Esophagus (tissue), 2 donors: ENCODE results near the gene ZFP2. TPM values are rescaled to one million over a fixed set of nuclear protein-coding genes. Genes with fewer than 3 reads are reported as not detected.
"Not testable (repeated sequence)": the region's sequence is repeated elsewhere in the genome, so short reads cannot be mapped to it uniquely, and the experiment has no call there.

Experiments used
- H3K27ac ChIP-seq, 2 donors: one replicate each; pipeline ENCODE4 v1.5.1; 2013; ENCODE audit warnings: low read depth in 2 of 2, mild to moderate bottlenecking in 2 of 2, inconsistent platforms in 1 of 2, low read length in 1 of 2, moderate library complexity in 1 of 2
- H3K27me3 ChIP-seq, 2 donors: one replicate each; pipeline ENCODE4 v1.6.1; 2013; ENCODE audit warnings: low read length in 2 of 2, control low read depth in 1 of 2, mild to moderate bottlenecking in 1 of 2; ENCODE audit not compliant: insufficient read depth in 2 of 2, control insufficient read depth in 1 of 2
- H3K36me3 ChIP-seq, 2 donors: one replicate each; pipeline ENCODE4 v1.6.1; 2013; ENCODE audit warnings: low read length in 1 of 2; ENCODE audit not compliant: control insufficient read depth in 2 of 2, insufficient read depth in 2 of 2
- H3K4me1 ChIP-seq, 2 donors: one replicate each; pipeline ENCODE4 v1.6.1; 2013; ENCODE audit warnings: low read length in 1 of 2; ENCODE audit not compliant: control insufficient read depth in 2 of 2, insufficient read depth in 2 of 2
- H3K4me3 ChIP-seq, 2 donors: one replicate each; pipeline ENCODE4 v1.5.1; 2013; ENCODE audit warnings: low read length in 2 of 2, mild to moderate bottlenecking in 2 of 2, low read depth in 1 of 2, moderate library complexity in 1 of 2
- H3K9me3 ChIP-seq, 2 donors: one replicate each; pipeline ENCODE4 v1.6.1; 2013; ENCODE audit warnings: mild to moderate bottlenecking in 2 of 2, low read depth in 1 of 2, low read length in 1 of 2, moderate library complexity in 1 of 2; ENCODE audit not compliant: control insufficient read depth in 2 of 2, insufficient read depth in 1 of 2
- WGBS, 2 donors: extraction: QIAGEN DNeasy Blood & Tissue Kit; methylation state at CpG; one replicate each; pipeline ENCODE4 v1.1.7; 2013; 5-methylcytosine and 5-hydroxymethylcytosine counted together
- polyA plus RNA-seq, 2 donors: library from polyadenylated mRNA; stranded (reverse); fragments of 200-250 nt; gene quantifications; one replicate each; pipeline ENCODE4 v1.2.3, GENCODE V29; 2013
- donor health status: healthy with polysubstance abuse.
- donor health status: Bipolar disorder and iron deficiency.

ZFP2 gene
- polyA plus RNA-seq, result under 1 TPM; 0.52 to 0.86 TPM

DNA sequence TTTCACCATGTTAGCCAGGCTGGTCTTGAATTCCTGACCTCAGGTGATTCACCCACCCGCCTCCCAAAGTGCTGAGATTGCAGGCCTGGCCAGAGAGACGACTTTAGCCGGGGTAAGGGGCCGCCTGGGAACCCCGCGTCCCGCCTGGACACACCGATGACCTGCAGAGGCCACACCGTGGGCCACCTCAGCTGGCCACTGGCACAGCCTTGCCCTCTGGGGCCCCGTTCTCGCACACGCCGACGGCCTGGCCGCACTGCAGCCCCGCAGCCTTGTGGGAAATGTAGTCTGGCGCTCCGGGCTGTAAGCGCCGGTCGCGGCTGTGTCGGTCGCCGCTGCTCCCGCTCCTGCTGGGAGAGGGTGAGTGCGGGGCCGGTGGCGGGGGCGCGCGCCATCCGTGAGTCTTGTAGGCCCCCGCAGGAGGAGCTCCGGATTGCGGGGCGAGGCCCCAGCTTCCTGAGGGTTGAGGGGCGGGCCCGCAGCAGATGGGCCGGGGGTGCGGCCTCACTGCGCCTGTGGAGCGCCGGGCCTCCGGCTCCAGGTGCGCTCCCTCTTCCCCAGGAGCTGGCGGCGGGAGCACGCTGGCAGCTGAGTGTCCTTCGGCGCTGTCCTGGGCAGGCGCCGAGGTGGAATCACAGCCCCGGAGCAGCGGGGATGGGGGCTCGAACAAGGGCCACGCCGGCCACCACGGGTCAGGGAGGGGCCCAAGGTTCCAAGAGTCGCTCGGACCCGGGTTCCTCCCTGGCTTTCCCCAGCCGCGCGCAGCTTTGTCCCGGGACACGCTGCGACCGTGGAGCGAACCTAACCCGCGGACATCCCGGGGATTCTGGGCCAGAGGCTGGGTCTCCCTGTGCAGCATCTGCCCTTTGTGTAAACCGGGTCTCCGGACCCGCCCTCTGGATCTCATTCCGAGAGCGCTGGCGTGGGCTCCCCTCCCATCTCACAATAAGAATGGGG is at the start of gene ZFP2:
ZFP2 (plus strand) TSS at position 299 of the 957 bp plus-strand sequence. CDS start 35,401 bp downstream, outside the sequence.
- peak within 1 kb of the TSS; percentile 68 for H3K27ac ChIP-seq
- no peaks in the 10 kb centered on the region for H3K36me3 ChIP-seq
- peak within 1 kb of the TSS; percentile 73 to 83 for H3K4me3 ChIP-seq
- H3K4me1 ChIP-seq, result peaks cover 0 to 2% of the 10 kb centered on the region in 2 donors
- 2 to 3% methylated on average over 74 to 79 of the region's 79 CpGs for WGBS, 2 donors
- no peaks in the 10 kb centered on the region for H3K9me3 ChIP-seq
- no peaks in the 10 kb centered on the region for H3K27me3 ChIP-seq

DNA sequence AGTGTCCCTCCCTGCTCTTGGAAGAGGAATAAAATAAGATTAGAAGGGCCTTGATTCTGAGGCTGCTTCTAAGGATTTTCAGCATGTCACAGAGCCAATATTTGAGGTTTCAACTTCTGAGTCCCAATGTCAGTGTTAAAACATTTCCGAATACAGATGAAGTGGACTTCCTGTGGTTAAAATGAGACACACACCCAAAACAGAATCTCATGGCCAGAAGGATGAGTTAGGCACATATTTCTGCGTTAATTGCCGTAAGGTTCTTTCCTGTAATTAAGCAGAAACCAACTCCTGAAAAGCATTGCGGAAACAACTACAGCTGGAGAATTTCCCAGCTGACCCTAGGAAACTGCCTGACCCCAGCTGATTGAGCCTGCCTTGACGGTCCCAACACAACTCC is 46.4 kb upstream of the ZFP2 start:
- Histone ChIP-seq H3K27ac (no peak overlapping the region), H3K4me3 (no peak overlapping the region), H3K9me3 (no peaks in the 10 kb centered on the region), H3K27me3 (no peaks in the 10 kb centered on the region), H3K36me3 (no peaks in the 10 kb centered on the region), H3K4me1 (no peaks in the 10 kb centered on the region)
- 72 to 80% methylated on average over 5 of the region's 5 CpGs for WGBS, 2 donors

DNA sequence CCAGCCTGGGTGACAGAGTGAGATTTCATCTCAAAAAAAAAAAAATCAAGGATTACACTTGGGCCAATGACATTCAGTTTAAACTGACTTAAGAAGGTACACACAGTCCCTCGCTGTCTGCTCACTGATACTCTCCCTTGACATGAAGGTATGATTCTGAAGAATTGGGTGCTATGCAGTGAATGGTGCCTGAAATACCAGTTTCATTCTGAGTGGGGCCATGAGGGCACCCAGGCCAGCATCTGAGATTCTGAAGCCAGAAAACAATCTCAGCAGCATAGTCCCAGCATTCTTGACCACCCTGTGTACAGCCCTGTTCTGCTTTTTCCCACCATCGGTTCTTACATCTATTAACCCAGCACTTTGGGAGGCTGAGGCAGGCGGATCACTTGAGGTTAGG is 43.8 kb upstream of the ZFP2 start:
- Histone ChIP-seq H3K4me3 (no peak overlapping the region), H3K27ac (no peak overlapping the region)
- 87 to 94% methylated on average over 3 of the region's 3 CpGs for WGBS, 2 donors

DNA sequence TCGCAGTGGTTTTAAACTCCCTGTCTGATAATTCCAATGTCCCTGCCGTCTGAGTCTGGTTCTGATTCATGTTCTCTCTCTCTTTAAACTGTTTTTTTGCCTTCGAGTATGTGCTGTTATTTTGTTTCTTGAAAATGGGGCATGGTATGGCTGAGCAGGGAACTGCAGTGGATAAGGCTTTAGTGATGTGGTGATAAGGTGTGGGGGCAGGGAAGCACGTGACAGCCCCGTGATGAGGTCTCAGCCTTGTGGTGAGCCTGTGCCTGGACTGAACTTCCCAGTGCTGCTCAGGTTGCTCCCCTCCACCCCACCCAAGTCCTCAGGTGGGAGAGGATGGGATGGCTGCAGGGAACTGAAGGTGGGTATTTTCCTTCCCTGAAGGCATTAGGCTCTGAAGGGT is 41.4 kb upstream of the ZFP2 start:
- no peak overlapping the region for H3K27ac ChIP-seq
- WGBS, 2 donors, result 56% methylated on average over 5 of the region's 5 CpGs
- H3K4me3 ChIP-seq, result no peak overlapping the region
- no peaks in the 10 kb centered on the region for H3K9me3 ChIP-seq
- H3K36me3 ChIP-seq, result no peaks in the 10 kb centered on the region
- no peaks in the 10 kb centered on the region for H3K4me1 ChIP-seq
- no peaks in the 10 kb centered on the region for H3K27me3 ChIP-seq

More for the DNA sequence above, 43.8 kb upstream of the ZFP2 start:
- Histone ChIP-seq H3K36me3 (no peaks in the 10 kb centered on the region), H3K4me1 (no peaks in the 10 kb centered on the region), H3K9me3 (no peaks in the 10 kb centered on the region), H3K27me3 (no peaks in the 10 kb centered on the region)

DNA sequence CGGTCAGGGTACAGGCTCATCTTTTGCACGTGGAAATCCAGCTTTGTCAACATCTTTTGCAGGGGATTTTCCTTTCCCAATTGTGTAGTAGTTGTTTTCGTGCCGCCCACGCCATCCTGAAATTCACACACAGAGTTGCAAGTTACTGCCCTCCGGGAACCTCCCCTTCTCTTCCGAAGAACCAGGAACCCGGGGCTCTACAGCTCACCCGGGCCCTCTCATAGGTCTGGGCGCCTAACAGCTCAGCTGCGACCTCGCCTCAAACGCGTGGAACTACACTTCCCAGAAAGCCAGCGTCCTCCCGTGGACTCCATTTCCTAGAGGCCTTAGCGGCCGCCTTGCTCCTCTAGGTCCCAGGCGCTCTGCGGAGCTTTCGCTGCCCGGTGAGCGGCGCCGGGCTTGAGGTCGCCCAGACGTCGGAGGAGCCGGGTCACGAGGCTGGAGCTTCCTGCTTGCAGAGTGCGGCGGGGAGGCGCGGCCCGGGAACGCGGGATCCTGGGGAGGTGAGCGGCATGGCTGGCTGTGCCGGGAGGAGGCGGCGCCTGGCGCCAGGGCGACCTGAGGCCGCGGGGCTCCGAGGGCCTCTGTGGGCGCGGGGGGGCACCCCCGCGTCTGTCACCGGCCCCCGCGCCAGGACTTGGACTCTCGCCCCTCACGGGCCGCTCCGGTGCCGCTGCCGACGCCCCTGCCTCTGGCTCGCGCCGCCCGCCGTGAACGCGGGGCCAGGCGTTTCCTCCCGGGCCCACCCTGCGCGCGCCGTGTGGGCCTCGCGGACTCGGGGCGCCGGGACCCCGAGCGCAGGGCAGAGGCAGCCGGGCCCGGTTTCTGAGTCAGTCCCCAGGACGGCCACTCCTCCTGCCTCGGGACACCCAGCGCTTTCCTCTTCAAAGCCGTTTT is 35.8 kb upstream of the ZFP2 start, which contains the start of gene ZNF354B:
ZNF354B (plus strand) TSS at position 329 of the 897 bp plus-strand sequence. CDS start 1,095 bp downstream, outside the sequence.
- H3K9me3 ChIP-seq, result no peaks in the 10 kb centered on the region
- H3K4me1 ChIP-seq, result peaks cover 0 to 5% of the 10 kb centered on the region in 2 donors
- 1 to 2% methylated on average over 63 to 86 of the region's 86 CpGs for WGBS, 2 donors
- H3K36me3 ChIP-seq, result peaks cover 0 to 4% of the 10 kb centered on the region in 2 donors
- H3K4me3 ChIP-seq, result peak within 1 kb of the TSS; percentile 94 to 98
- peak within 1 kb of the TSS; percentile 69 to 93 for H3K27ac ChIP-seq
- no peaks in the 10 kb centered on the region for H3K27me3 ChIP-seq

DNA sequence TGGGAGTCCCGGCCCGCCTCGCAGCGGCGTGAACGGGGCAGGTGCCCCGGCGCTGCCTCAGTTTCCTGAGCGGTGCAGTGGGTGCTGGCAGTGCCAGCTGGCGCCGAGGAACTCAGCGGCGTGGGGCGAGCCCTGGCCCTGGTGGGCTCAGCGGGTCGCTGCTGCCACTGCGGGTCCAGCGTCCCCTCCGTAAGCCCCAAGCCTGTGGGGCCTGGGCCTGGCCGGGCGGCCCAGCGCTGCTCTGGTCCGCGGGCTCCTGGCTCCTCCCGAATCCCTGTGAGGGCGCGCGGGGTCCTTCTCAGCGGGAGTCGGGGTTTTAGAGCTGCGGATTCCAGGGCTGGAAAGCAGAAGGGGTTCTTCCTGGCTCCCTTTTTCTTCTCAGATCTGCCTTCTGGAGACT is 35.1 kb upstream of the ZFP2 start:
- not testable (repeated sequence) for H3K9me3 ChIP-seq, H3K36me3 ChIP-seq, H3K27me3 ChIP-seq, H3K4me1 ChIP-seq
- Histone ChIP-seq H3K27ac (peak overlapping the region in 1 of 2 donors; percentile 93), H3K4me3 (peak overlapping the region; percentile 94 to 98)
- 4% methylated on average over 12 of the region's 31 CpGs; no CpG with 5 or more reads in 1 of the 2 donors for WGBS, 2 donors

DNA sequence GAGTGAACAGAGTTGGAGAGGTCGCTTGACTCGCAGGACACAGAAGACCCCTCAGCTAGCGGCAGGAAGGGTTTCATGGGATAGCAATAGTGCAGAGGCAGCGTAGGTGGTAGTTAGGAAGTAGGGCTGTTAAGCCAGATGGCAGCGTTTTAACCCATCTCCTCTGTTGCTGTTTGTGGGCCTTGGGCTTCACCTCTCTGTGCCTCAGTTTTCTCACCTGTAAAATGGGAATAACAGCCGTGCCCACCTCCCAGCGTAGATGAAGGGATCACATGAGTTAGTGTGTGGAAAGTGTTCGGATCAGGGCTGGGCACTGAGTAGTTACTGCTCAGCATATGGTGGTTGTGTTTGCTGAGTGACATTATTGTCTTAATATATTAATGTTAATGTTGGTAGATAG is 34.1 kb upstream of the ZFP2 start:
- WGBS, 2 donors, result 96 to 99% methylated on average over 8 of the region's 8 CpGs
- no peaks in the 10 kb centered on the region for H3K27me3 ChIP-seq
- H3K4me3 ChIP-seq, result peak overlapping the region in 1 of 2 donors; percentile 3
- H3K9me3 ChIP-seq, result peaks cover 0 to 3% of the 10 kb centered on the region in 2 donors
- H3K4me1 ChIP-seq, result peaks cover 0 to 5% of the 10 kb centered on the region in 2 donors
- H3K36me3 ChIP-seq, result peaks cover 0 to 9% of the 10 kb centered on the region in 2 donors
- H3K27ac ChIP-seq, result no peak overlapping the region

DNA sequence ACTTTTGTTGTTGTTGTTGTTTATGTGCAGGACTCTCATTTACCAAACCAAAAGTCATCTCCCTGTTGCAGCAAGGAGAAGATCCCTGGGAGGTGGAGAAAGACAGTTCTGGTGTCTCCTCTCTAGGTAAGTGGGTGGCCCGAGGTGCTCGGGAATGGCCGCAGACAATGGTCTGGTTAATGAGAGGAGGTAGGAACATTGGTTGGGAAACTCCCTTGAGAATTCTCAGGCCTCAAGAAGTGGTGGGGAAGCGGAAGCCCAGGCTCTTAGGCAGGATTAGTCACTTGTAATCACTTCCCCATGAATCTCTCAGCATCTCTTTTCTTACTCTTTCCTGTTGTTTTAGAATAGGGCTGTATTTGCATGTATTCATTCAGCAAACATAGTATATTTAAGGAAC is 28.8 kb upstream of the ZFP2 start:
- peaks cover 0 to 13% of the 10 kb centered on the region in 2 donors for H3K9me3 ChIP-seq
- H3K4me1 ChIP-seq, result no peaks in the 10 kb centered on the region
- H3K4me3 ChIP-seq, result no peak overlapping the region
- no peaks in the 10 kb centered on the region for H3K27me3 ChIP-seq
- 86 to 92% methylated on average over 4 of the region's 4 CpGs for whole genome bisulfite sequencing, 2 donors
- no peak overlapping the region for H3K27ac ChIP-seq
- H3K36me3 ChIP-seq, result peaks cover 18 to 43% of the 10 kb centered on the region in 2 donors

DNA sequence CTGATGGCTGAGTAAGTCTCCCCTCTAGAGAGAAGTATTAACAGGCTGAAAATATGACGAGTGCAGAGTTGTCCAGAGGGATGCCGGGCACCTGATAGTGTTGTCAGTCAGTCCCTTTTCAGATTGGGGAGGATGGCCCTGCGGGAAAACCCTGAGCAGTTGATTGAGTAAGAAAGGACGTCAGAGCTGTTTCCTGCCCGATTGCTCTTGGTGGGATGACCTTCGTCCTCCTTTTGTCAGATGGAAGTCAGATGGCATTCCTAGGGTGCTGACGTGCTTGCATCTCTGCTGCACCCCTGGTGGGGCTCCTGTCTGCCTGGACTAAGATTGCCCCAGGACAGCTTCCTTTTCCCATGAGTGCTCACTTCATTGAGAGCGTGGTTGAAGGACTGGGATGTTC is 26.1 kb upstream of the ZFP2 start:
- Histone ChIP-seq H3K27ac (no peak overlapping the region), H3K4me1 (no peaks in the 10 kb centered on the region), H3K27me3 (no peaks in the 10 kb centered on the region), H3K4me3 (no peak overlapping the region), H3K36me3 (peaks cover 21 to 42% of the 10 kb centered on the region in 2 donors), H3K9me3 (peaks cover 0 to 18% of the 10 kb centered on the region in 2 donors)
- 73 to 89% methylated on average over 8 of the region's 8 CpGs for WGBS, 2 donors
